ENCODE results near the gene NTN3. TPM values are rescaled to one million over a fixed set of nuclear protein-coding genes. Genes with fewer than 3 reads are reported as not detected.

NTN3 gene
- total RNA-seq, 4 donors from 2014 or later: 0.39 TPM; not detected in 3

- 31 to 41% methylated on average over 13 to 15 of the region's 15 CpGs for WGBS, 2 donors
- H3K27me3 ChIP-seq: no peaks in the 10 kb centered on the region
- H3K4me3 ChIP-seq: peak overlapping the region; percentile 36 to 99 (median 94)
- peak overlapping the region; percentile 92 to 100 (median 98) for H3K27ac ChIP-seq
- no peaks in the 10 kb centered on the region for H3K9me3 ChIP-seq
- DNase-seq (ENCODE audit: low spot score in 2 of 2): no peak
- H3K4me1 ChIP-seq: peaks cover 0 to 56% (median 36%) of the 10 kb centered on the region in 4 donors
- TF ChIP-seq CTCF (IDR thresholded peaks at IDR 0.05) (no peak), POLR2A (IDR thresholded peaks at IDR 0.05) (no peak), EP300 (IDR thresholded peaks at IDR 0.05) (no peak)
- peaks cover 0 to 4% (median 0%) of the 10 kb centered on the region in 3 donors for H3K36me3 ChIP-seq
These were observed 41.8 kb downstream of the NTN3 start for GRCh38 chr16:2512735-2513404.

GRCh38 chr16:2513405-2514332, 42.6 kb downstream of the NTN3 start, which contains the start of gene ATP6V0C:
Gene ATP6V0C (plus strand): TSS chr16:2513952. CDS start chr16:2514104, 152 bp downstream.
- Histone ChIP-seq H3K27me3 (no peaks in the 10 kb centered on the region), H3K27ac (peak within 1 kb of the TSS; percentile 92 to 100 (median 98)), H3K36me3 (peaks cover 0 to 4% (median 0%) of the 10 kb centered on the region in 3 donors), H3K4me1 (peaks cover 0 to 64% (median 44%) of the 10 kb centered on the region in 4 donors), H3K4me3 (peak within 1 kb of the TSS; percentile 89 to 99 (median 94)), H3K9me3 (no peaks in the 10 kb centered on the region)
- DNase-seq (ENCODE audit: low spot score in 2 of 2): peak; percentile 93
- peak; percentile 77 to 94 for TF ChIP-seq POLR2A (IDR thresholded peaks at IDR 0.05)
- peak in 2 of 5 experiments; percentile 43 to 61 for TF ChIP-seq CTCF (IDR thresholded peaks at IDR 0.05)
- peak in 1 of 2 donors; percentile 94 for TF ChIP-seq EP300 (IDR thresholded peaks at IDR 0.05)
- 0 to 1% methylated on average over 29 to 41 of the region's 122 CpGs for WGBS, 2 donors

- H3K4me1 ChIP-seq: peaks cover 0 to 73% (median 53%) of the 10 kb centered on the region in 4 donors
- H3K27ac ChIP-seq: peak overlapping the region; percentile 92 to 100 (median 98)
- H3K9me3 ChIP-seq: no peaks in the 10 kb centered on the region
- DNase-seq (ENCODE audit: low spot score in 2 of 2): no peak
- H3K4me3 ChIP-seq: peak overlapping the region; percentile 89 to 99 (median 94)
- TF ChIP-seq POLR2A (IDR thresholded peaks at IDR 0.05): no peak
- TF ChIP-seq EP300 (IDR thresholded peaks at IDR 0.05): no peak
- TF ChIP-seq CTCF (IDR thresholded peaks at IDR 0.05): no peak
- peaks cover 0 to 9% (median 0%) of the 10 kb centered on the region in 3 donors for H3K36me3 ChIP-seq
- no peaks in the 10 kb centered on the region for H3K27me3 ChIP-seq
- 0 to 1% methylated on average over 11 to 53 of the region's 63 CpGs for WGBS, 2 donors
These were observed 43.5 kb downstream of the NTN3 start for GRCh38 chr16:2514333-2515179.

GRCh38 chr16:2515180-2515851, 44.2 kb downstream of the NTN3 start:
- H3K9me3 ChIP-seq: no peaks in the 10 kb centered on the region
- WGBS, 2 donors: 19 to 24% methylated on average over 12 to 14 of the region's 14 CpGs
- DNase-seq (ENCODE audit: low spot score in 2 of 2): no peak
- peak overlapping the region; percentile 77 to 99 (median 94) for H3K4me3 ChIP-seq
- H3K36me3 ChIP-seq: peaks cover 0 to 11% (median 0%) of the 10 kb centered on the region in 3 donors
- H3K27ac ChIP-seq: peak overlapping the region; percentile 92 to 100 (median 98)
- no peaks in the 10 kb centered on the region for H3K27me3 ChIP-seq
- TF ChIP-seq CTCF (IDR thresholded peaks at IDR 0.05) (no peak), EP300 (IDR thresholded peaks at IDR 0.05) (no peak), POLR2A (IDR thresholded peaks at IDR 0.05) (no peak)
- H3K4me1 ChIP-seq: peaks cover 0 to 77% (median 57%) of the 10 kb centered on the region in 4 donors

Data from tibial nerve (tissue), 4 donors.